Smooth muscle cell (in vitro differentiated cells): ENCODE measurements around the gene AKAP8L. TPM values are rescaled to one million over a fixed set of nuclear protein-coding genes. Genes with fewer than 3 reads are reported as not detected.

Experiments
- DNase-seq: peaks from one replicate; lab custom pipeline; 2025; ENCODE audit not compliant: unreplicated experiment; lab: John Stamatoyannopoulos, UW
- H2AFZ ChIP-seq: fragments of 200-600 bp; sonication (generic); 2 replicates; pipeline ENCODE4 v1.6.0; 2016; ENCODE audit warnings: antibody characterized with exemption, low read depth, mild to moderate bottlenecking
- H3F3A ChIP-seq: fragments of 200-600 bp; sonication (generic); 2 replicates; pipeline ENCODE4 v1.6.0; 2017; ENCODE audit warnings: antibody characterized with exemption, low read depth
- H3K27ac ChIP-seq: fragments of 200-600 bp; sonication (generic); 2 replicates; pipeline ENCODE4 v1.5.1; 2016; ENCODE audit warnings: low read depth, mild to moderate bottlenecking
- H3K27me3 ChIP-seq: fragments of 200-600 bp; sonication (generic); 2 replicates; pipeline ENCODE4 v1.6.1; 2016; ENCODE audit warnings: low read depth, mild to moderate bottlenecking
- H3K36me3 ChIP-seq: fragments of 200-600 bp; sonication (generic); 2 replicates; pipeline ENCODE4 v1.5.1; 2016; ENCODE audit warnings: low read depth
- H3K4me1 ChIP-seq: fragments of 200-600 bp; sonication (generic); 2 replicates; pipeline ENCODE4 v1.5.1; 2016; ENCODE audit warnings: low read depth
- H3K4me2 ChIP-seq: fragments of 200-600 bp; sonication (generic); 2 replicates; pipeline ENCODE4 v1.6.0; 2016; ENCODE audit warnings: mild to moderate bottlenecking
- H3K4me3 ChIP-seq: fragments of 200-600 bp; sonication (generic); 2 replicates; pipeline ENCODE4 v1.5.1; 2016; ENCODE audit warnings: mild to moderate bottlenecking
- H3K79me2 ChIP-seq: fragments of 200-600 bp; sonication (generic); 2 replicates; pipeline ENCODE4 v1.6.0; 2016; ENCODE audit warnings: low read depth, mild to moderate bottlenecking
- H3K9ac ChIP-seq: fragments of 200-600 bp; sonication (generic); 2 replicates; pipeline ENCODE4 v1.6.0; 2016; ENCODE audit warnings: low read depth
- H3K9me3 ChIP-seq: fragments of 200-600 bp; sonication (generic); replicated peaks from 2 replicates; pipeline ENCODE4 v1.5.1; 2016; ENCODE audit warnings: low read depth
- H4K20me1 ChIP-seq: fragments of 200-600 bp; sonication (generic); 2 replicates; pipeline ENCODE4 v1.6.0; 2016; ENCODE audit warnings: low read depth
- WGBS: methylation state at CpG from one replicate; pipeline ENCODE4 v1.1.7; 2016; ENCODE audit warnings: low lambda C conversion rate; 5-methylcytosine and 5-hydroxymethylcytosine counted together
- polyA plus RNA-seq: library from polyadenylated mRNA; unstranded; fragments of >200 nt; fragmentation: Nextera tagmentation; extraction: Ambion mirVana; gene quantifications from 2 replicates; pipeline ENCODE4 v1.2.1, GENCODE V29; 2016
- total RNA-seq: library from RNA; depleted of rRNA; stranded (reverse); fragments of >200 nt; gene quantifications from 2 replicates; pipeline ENCODE4 v1.2.3, GENCODE V29; 2014
- TF ChIP-seq, protein P1 (sequence below): fragments of 200-600 bp; sonication (generic); IDR thresholded peaks from 2 replicates; pipeline ENCODE4 v1.5.1; 2017; ENCODE audit warnings: borderline replicate concordance, mild to moderate bottlenecking, antibody characterized with exemption; ENCODE audit not compliant: insufficient read depth, poor library complexity, severe bottlenecking

Gene AKAP8L
- total and polyA plus RNA-seq, 2 experiments from 2014 or later, result 61.9 to 105 TPM

DNA sequence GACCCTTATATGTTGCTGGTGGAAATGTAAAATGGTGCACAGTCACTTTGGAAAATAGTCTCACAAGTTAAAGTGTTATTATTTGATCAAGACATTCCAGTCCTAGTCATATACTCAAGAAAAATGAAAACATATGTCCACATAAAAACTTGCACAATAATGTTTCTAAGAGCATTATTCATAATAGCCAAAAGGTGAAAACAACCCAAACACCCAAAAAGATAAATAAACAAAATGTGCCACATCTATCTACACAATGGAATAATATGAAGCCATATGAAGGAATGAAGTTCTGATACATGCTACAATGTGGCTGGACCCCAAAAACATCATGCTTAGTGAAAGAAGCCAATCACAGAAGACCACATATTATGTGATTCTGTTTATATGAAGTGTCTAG lies 24.8 kb downstream of the AKAP8L start:
- H3K27me3 ChIP-seq, result no peaks in the 10 kb centered on the region
- peaks cover 59% of the 10 kb centered on the region for H3K79me2 ChIP-seq
- TF ChIP-seq, protein P1, sequence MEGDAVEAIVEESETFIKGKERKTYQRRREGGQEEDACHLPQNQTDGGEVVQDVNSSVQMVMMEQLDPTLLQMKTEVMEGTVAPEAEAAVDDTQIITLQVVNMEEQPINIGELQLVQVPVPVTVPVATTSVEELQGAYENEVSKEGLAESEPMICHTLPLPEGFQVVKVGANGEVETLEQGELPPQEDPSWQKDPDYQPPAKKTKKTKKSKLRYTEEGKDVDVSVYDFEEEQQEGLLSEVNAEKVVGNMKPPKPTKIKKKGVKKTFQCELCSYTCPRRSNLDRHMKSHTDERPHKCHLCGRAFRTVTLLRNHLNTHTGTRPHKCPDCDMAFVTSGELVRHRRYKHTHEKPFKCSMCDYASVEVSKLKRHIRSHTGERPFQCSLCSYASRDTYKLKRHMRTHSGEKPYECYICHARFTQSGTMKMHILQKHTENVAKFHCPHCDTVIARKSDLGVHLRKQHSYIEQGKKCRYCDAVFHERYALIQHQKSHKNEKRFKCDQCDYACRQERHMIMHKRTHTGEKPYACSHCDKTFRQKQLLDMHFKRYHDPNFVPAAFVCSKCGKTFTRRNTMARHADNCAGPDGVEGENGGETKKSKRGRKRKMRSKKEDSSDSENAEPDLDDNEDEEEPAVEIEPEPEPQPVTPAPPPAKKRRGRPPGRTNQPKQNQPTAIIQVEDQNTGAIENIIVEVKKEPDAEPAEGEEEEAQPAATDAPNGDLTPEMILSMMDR, result no peak
- peaks cover 82% of the 10 kb centered on the region for H4K20me1 ChIP-seq
- H3K9ac ChIP-seq, result no peak overlapping the region
- no peak overlapping the region for H3K4me3 ChIP-seq
- no peaks in the 10 kb centered on the region for H3K9me3 ChIP-seq
- H3K36me3 ChIP-seq, result peaks cover 9% of the 10 kb centered on the region
- no peaks in the 10 kb centered on the region for H3K4me1 ChIP-seq
- no peak for DNase-seq
- peak overlapping the region; percentile 6 for H3K27ac ChIP-seq
- H2AFZ ChIP-seq, result no peak overlapping the region
- H3F3A ChIP-seq, result no peaks in the 10 kb centered on the region
- no peak overlapping the region for H3K4me2 ChIP-seq

DNA sequence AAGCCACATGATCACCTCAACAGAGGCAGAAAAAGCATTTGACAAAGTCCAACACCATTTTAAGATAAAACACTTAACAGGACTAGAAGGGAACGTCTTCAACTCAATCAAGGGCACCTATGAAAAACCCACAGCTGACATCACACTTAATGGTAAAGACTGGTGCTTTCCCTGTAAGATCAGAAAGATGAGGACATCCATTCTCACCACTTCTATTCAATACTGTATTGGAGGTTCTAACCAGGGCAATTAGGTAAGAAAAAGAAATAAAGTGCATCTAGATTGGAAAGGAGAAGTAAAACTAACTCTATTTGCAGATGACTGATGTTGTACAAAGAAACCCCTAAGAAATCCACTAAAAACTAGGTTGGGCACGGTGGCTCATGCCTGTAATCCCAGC lies 28.0 kb downstream of the AKAP8L start:
- no peak overlapping the region for H2AFZ ChIP-seq
- no peak for DNase-seq
- H3F3A ChIP-seq, result no peaks in the 10 kb centered on the region
- no peaks in the 10 kb centered on the region for H3K27me3 ChIP-seq
- 88% methylated on average over 2 of the region's 2 CpGs for WGBS
- no peaks in the 10 kb centered on the region for H3K4me1 ChIP-seq
- H3K4me3 ChIP-seq, result no peak overlapping the region
- H4K20me1 ChIP-seq, result peaks cover 75% of the 10 kb centered on the region
- peaks cover 9% of the 10 kb centered on the region for H3K36me3 ChIP-seq
- H3K9ac ChIP-seq, result no peak overlapping the region
- no peak overlapping the region for H3K4me2 ChIP-seq
- H3K9me3 ChIP-seq, result no peaks in the 10 kb centered on the region
- TF ChIP-seq, protein P1, result no peak
- H3K27ac ChIP-seq, result no peak overlapping the region
- peaks cover 74% of the 10 kb centered on the region for H3K79me2 ChIP-seq

DNA sequence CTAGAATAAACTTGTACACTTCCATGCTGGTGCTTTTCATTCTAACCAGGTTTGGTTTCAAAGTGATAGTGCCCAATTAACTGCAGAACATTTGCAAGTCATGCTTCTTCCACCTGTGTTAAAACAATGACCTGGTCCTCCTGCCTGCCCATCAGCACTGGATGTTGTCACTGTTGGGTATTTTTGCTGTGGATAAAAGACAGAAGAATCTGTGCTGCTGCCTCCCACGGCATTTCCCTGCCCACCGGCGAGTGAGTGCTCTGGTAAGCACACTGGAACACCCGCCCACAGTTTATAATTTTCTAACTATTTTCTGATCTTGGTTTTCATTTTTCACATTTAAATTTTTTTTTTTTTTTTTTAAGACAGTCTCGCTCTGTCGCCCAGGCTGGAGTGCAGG lies 36.9 kb downstream of the AKAP8L start:
- no peak overlapping the region for H3K4me3 ChIP-seq
- TF ChIP-seq, protein P1, result no peak
- H3K27me3 ChIP-seq, result no peaks in the 10 kb centered on the region
- DNase-seq, result no peak
- H3K27ac ChIP-seq, result peak overlapping the region; percentile 16
- no peak overlapping the region for H2AFZ ChIP-seq
- peaks cover 35% of the 10 kb centered on the region for H3K79me2 ChIP-seq
- no peaks in the 10 kb centered on the region for H3K36me3 ChIP-seq
- WGBS, result 77% methylated on average over 6 of the region's 6 CpGs
- H4K20me1 ChIP-seq, result peaks cover 33% of the 10 kb centered on the region
- no peak overlapping the region for H3K4me2 ChIP-seq
- H3K9me3 ChIP-seq, result no peaks in the 10 kb centered on the region
- peaks cover 8% of the 10 kb centered on the region for H3K4me1 ChIP-seq
- H3F3A ChIP-seq, result peaks cover 34% of the 10 kb centered on the region
- H3K9ac ChIP-seq, result no peak overlapping the region

DNA sequence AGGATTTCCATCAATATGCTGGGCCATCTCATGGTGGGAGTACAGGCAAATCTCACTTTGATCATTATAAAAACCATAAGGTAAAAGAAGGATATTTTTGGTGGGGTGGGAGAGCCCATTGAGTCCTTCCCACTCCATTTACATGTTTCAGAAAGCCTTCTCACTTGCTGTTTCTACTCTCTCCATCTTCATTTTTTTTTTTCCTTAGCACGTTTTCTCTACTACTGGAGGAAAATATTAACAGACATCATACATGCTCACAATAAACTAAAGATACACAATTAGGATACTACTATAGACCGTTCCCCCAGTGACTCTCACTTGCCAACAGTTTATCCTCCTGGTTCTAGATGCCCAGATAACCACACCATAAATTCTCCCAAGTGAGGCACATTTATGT lies 37.4 kb downstream of the AKAP8L start:
- Histone ChIP-seq H3F3A (peaks cover 34% of the 10 kb centered on the region), H3K9me3 (no peaks in the 10 kb centered on the region), H2AFZ (no peak overlapping the region), H3K27me3 (no peaks in the 10 kb centered on the region), H3K4me2 (no peak overlapping the region), H4K20me1 (peaks cover 34% of the 10 kb centered on the region), H3K79me2 (peaks cover 37% of the 10 kb centered on the region), H3K36me3 (no peaks in the 10 kb centered on the region), H3K4me3 (no peak overlapping the region), H3K4me1 (peaks cover 8% of the 10 kb centered on the region), H3K9ac (no peak overlapping the region), H3K27ac (peak overlapping the region; percentile 84)
- TF ChIP-seq, protein P1, result no peak
- 88% methylated on average over 2 of the region's 2 CpGs for WGBS
- DNase-seq, result no peak
